ENCODE measurements around the gene IMMT.

IMMT gene

GRCh38 chr2:86199834-86200177 lies 4.5 kb upstream of the IMMT start:
- no peak for ATAC-seq

- ATAC-seq = no peak
Measured at GRCh38 chr2:86195808-86196387, 636 bp upstream of the IMMT start.

GRCh38 chr2:86194751-86195054 lies 559 bp downstream of the IMMT start:
- ATAC-seq = no peak

GRCh38 chr2:86193901-86194567 lies 1.2 kb downstream of the IMMT start:
- no peak for ATAC-seq

GRCh38 chr2:86189782-86190416 lies 5.4 kb downstream of the IMMT start:
- ATAC-seq = no peak

GRCh38 chr2:86186431-86186830 lies 8.8 kb downstream of the IMMT start:
- peak; percentile 34 to 36 for ATAC-seq

- ATAC-seq = peak in 1 of 2 donors; percentile 47
Measured at GRCh38 chr2:86185517-86186212, 9.6 kb downstream of the IMMT start.

GRCh38 chr2:86176597-86176996 lies 18.7 kb downstream of the IMMT start:
- ATAC-seq = no peak

- ATAC-seq = no peak
Measured at GRCh38 chr2:86175828-86176227, 19.4 kb downstream of the IMMT start.

GRCh38 chr2:86174445-86174844 lies 20.8 kb downstream of the IMMT start:
- ATAC-seq = no peak

GRCh38 chr2:86172610-86173009 lies 22.7 kb downstream of the IMMT start:
- no peak for ATAC-seq

GRCh38 chr2:86171295-86171694 lies 24.0 kb downstream of the IMMT start:
- no peak for ATAC-seq

GRCh38 chr2:86170449-86170848 lies 24.8 kb downstream of the IMMT start:
- ATAC-seq = no peak

- ATAC-seq = no peak
Measured at GRCh38 chr2:86160156-86160952, 34.9 kb downstream of the IMMT start.

- no peak for ATAC-seq
Measured at GRCh38 chr2:86158286-86158685, 37.0 kb downstream of the IMMT start.

GRCh38 chr2:86157009-86157556 lies 38.2 kb downstream of the IMMT start:
- no peak for ATAC-seq

- ATAC-seq = no peak
Measured at GRCh38 chr2:86150502-86150901, 44.8 kb downstream of the IMMT start.

- no peak for ATAC-seq
Measured at GRCh38 chr2:86147793-86148192, 47.5 kb downstream of the IMMT start.

GRCh38 chr2:86143926-86144685 lies 51.2 kb downstream of the IMMT start:
- ATAC-seq = no peak

GRCh38 chr2:86143307-86143706 lies 52.0 kb downstream of the IMMT start:
- ATAC-seq = no peak

- no peak for ATAC-seq
Measured at GRCh38 chr2:86142436-86143257, 52.6 kb downstream of the IMMT start.
